GM12892 (cell line): ENCODE measurements around the gene KRT81.

Experiments
- POLR2A ChIP-seq: IDR thresholded peaks from 2 replicates; pipeline ENCODE4 v1.6.1; 2011; ENCODE audit warnings: low read depth, low read length, control low read depth
- POLR2AphosphoS5 ChIP-seq: IDR thresholded peaks from 2 replicates; pipeline ENCODE4 v1.6.1; 2011; ENCODE audit warnings: low read depth, low read length, control low read depth
- TAF1 ChIP-seq: IDR thresholded peaks from 2 replicates; pipeline ENCODE4 v1.6.1; 2011; ENCODE audit warnings: low read depth, mild to moderate bottlenecking, control low read depth, low read length, borderline replicate concordance

- TF ChIP-seq POLR2A, result no peak
- no peak for TF ChIP-seq TAF1
- TF ChIP-seq POLR2AphosphoS5, result no peak
These were observed 7.4 kb upstream of the KRT81 start for GRCh38 chr12:52298677-52299190.
